Karpas-422 (cell line): ENCODE data around the gene OGDH. TPM values are rescaled to one million over a fixed set of nuclear protein-coding genes. Genes with fewer than 3 reads are reported as not detected.

Experiments used
- DNase-seq: peaks from one replicate; pipeline ENCODE4 v3.0.0-alpha.2; 2015
- H2AFZ ChIP-seq: fragments of 200-600 bp; sonication (generic); 2 replicates; pipeline ENCODE4 v1.6.1; 2014; ENCODE audit warnings: antibody characterized with exemption, low read length, mixed read lengths
- H3K27ac ChIP-seq: fragments of 200-600 bp; sonication (generic); 2 replicates; pipeline ENCODE4 v1.5.1; 2014; ENCODE audit warnings: mild to moderate bottlenecking, low read length, moderate library complexity
- H3K27me3 ChIP-seq: fragments of 200-600 bp; sonication (generic); 2 replicates; pipeline ENCODE4 v1.6.1; 2014; ENCODE audit warnings: low read length, mixed read lengths
- H3K36me3 ChIP-seq: fragments of 200-600 bp; sonication (generic); 2 replicates; pipeline ENCODE4 v1.6.1; 2014; ENCODE audit warnings: low read length, mixed read lengths; ENCODE audit not compliant: insufficient read depth
- H3K4me1 ChIP-seq: fragments of 200-600 bp; sonication (generic); 2 replicates; pipeline ENCODE4 v1.6.1; 2014; ENCODE audit warnings: mild to moderate bottlenecking, low read length, mixed read lengths
- H3K4me2 ChIP-seq: fragments of 200-600 bp; sonication (generic); 2 replicates; pipeline ENCODE4 v1.6.1; 2014; ENCODE audit warnings: low read length, low read depth, mild to moderate bottlenecking; ENCODE audit not compliant: poor library complexity, severe bottlenecking
- H3K4me3 ChIP-seq: fragments of 200-600 bp; sonication (generic); 2 replicates; pipeline ENCODE4 v1.5.1; 2014; ENCODE audit warnings: mild to moderate bottlenecking, antibody characterized with exemption, low read length, mixed read lengths
- H3K79me2 ChIP-seq: fragments of 200-600 bp; sonication (generic); 2 replicates; pipeline ENCODE4 v1.6.1; 2014; ENCODE audit warnings: mild to moderate bottlenecking, low read length, mixed read lengths
- H3K9ac ChIP-seq: fragments of 200-600 bp; sonication (generic); 2 replicates; pipeline ENCODE4 v1.6.0; 2014; ENCODE audit warnings: low read length
- H3K9me2 ChIP-seq: fragments of 200-600 bp; sonication (generic), shearing (Covaris generic); replicated peaks from 2 replicates; pipeline ENCODE4 v1.6.0; 2014; ENCODE audit warnings: mild to moderate bottlenecking, low read length, moderate library complexity; ENCODE audit not compliant: insufficient read depth
- H3K9me3 ChIP-seq: fragments of 300-700, 200-600 bp; sonication (generic); 2 replicates; pipeline ENCODE4 v1.6.1; 2014; ENCODE audit warnings: low read length, mixed read lengths
- H4K20me1 ChIP-seq: fragments of 200-600 bp; sonication (generic); 2 replicates; pipeline ENCODE4 v1.6.1; 2014; ENCODE audit warnings: mild to moderate bottlenecking, antibody characterized with exemption, low read length, low read depth; ENCODE audit not compliant: insufficient read depth
- total RNA-seq: library from RNA; depleted of rRNA; stranded (reverse); fragments of >200 nt; shearing (Covaris generic); gene quantifications from 2 replicates; pipeline ENCODE4 v1.2.3, GENCODE V29; 2014; ENCODE audit warnings: low replicate concordance; rRNA removed

The OGDH gene
- total RNA-seq, 1 experiment from 2014 or later, result 24.9 TPM

DNA sequence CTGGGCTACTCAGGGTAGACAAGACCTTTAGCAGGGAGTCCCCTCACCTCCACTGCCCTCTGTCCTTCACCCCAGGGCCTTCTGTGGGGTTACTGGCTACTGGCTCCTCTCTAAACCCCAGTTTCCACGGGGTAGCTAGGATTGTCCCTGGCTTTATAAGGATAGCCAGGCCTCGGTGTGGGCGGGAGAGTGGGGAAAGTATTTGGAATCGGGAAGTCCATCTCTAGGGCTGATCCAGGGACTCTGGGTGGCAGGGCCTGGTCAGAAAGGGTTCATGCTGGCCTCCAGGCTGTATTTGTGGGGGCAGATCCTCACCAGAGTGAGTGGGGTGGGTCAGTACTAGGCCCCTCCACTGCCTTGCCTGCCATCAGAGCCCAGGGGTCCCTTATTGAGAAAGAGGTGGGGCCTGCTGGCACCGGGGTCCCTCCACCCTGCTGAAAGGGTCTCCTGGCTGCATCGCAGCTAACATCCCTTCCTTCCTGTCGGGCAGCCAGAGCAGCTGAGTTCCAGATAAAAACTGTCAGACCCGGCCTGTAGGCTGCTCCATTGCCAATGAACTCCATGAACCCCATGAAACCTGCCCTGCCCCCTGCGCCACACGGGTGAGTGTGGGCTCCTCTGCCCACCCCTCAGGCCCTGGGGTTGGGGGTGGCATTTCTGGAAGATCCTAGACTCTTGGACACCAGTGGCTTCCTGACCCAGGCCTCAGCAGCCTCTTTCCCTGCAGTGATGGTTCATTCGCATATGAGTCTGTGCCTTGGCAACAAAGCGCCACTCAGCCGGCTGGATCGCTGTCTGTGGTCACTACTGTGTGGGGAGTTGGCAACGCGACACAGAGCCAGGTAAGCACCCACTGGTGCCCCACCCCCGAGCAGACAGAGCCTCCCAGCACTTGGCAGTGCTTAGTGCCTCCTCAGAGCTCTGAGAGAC lies 149.5 kb downstream of the OGDH start:
- Histone ChIP-seq H2AFZ (no peak overlapping the region), H3K9me2 (no peaks in the 10 kb centered on the region), H3K9me3 (no peaks in the 10 kb centered on the region), H3K27ac (no peak overlapping the region), H4K20me1 (peaks cover 3% of the 10 kb centered on the region; the same call in 1 of the 2 replicates), H3K36me3 (no peaks in the 10 kb centered on the region), H3K4me3 (no peak overlapping the region), H3K9ac (no peak overlapping the region), H3K27me3 (no peaks in the 10 kb centered on the region), H3K79me2 (peaks cover 46% of the 10 kb centered on the region), H3K4me2 (no peak overlapping the region), H3K4me1 (peaks cover 28% of the 10 kb centered on the region)
- no peak for DNase-seq

DNA sequence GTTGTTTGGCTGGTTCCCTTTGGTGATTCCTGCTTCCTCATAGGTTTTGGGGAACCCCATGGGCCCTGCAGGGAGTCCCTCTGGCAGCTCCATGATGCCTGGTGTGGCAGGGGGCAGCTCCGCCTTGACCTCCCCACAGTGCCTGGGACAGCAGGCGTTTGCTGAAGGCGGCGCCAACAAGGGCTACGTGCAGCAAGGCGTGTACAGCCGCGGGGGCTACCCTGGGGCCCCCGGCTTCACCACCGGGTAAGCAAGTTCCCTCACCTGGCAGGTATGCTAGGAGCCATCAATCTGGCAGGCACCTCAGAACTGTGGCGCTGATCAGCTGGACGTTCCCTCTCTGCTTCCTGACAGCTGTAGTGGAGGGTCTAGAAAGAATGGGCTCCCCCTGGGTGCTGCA lies 150.5 kb downstream of the OGDH start:
- Histone ChIP-seq H3K9me3 (no peaks in the 10 kb centered on the region), H3K27me3 (no peaks in the 10 kb centered on the region), H3K36me3 (no peaks in the 10 kb centered on the region), H3K4me1 (peaks cover 19% of the 10 kb centered on the region), H4K20me1 (no peaks in the 10 kb centered on the region), H3K27ac (no peak overlapping the region), H3K79me2 (peaks cover 37% of the 10 kb centered on the region), H3K9me2 (no peaks in the 10 kb centered on the region), H3K9ac (no peak overlapping the region), H3K4me3 (no peak overlapping the region), H3K4me2 (no peak overlapping the region), H2AFZ (no peak overlapping the region)
- DNase-seq, result no peak

DNA sequence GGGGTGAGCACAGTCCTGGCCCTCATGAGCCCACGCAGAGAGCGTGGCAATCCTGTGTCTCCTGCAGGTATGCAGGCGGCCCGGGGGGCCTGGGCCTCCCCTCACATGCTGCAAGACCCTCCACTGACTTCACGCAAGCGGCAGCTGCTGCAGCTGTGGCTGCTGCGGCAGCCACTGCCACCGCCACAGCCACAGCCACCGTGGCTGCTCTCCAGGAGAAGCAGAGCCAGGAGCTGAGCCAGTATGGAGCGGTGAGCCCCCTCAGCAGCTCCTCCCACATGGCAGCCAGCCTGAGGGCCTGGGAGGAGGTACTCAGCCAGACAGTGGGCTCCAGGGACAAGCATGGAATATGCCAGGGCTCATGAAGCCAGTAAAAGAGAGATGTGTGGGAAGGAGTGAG lies 150.9 kb downstream of the OGDH start:
- Histone ChIP-seq H3K4me2 (no peak overlapping the region), H3K9me3 (no peaks in the 10 kb centered on the region), H3K79me2 (peaks cover 33% of the 10 kb centered on the region), H4K20me1 (no peaks in the 10 kb centered on the region), H3K27ac (no peak overlapping the region), H3K4me3 (no peak overlapping the region), H3K9me2 (no peaks in the 10 kb centered on the region), H3K27me3 (no peaks in the 10 kb centered on the region), H2AFZ (no peak overlapping the region), H3K9ac (no peak overlapping the region), H3K4me1 (peaks cover 15% of the 10 kb centered on the region), H3K36me3 (no peaks in the 10 kb centered on the region)
- DNase-seq, result no peak

DNA sequence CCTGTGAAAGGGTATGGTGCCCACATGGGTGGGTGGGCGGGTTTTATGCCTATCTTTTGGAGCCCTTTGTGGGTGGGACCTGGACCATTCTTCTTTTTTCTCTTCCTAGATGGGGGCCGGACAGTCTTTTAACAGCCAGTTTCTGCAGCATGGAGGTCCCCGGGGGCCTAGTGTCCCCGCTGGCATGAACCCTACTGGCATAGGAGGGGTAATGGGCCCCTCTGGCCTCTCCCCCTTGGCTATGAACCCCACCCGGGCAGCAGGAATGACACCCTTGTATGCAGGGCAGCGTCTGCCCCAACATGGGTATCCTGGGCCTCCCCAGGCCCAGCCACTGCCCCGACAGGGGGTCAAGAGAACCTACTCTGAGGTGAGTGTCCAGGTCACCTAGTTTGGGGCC lies 151.3 kb downstream of the OGDH start:
- peaks cover 29% of the 10 kb centered on the region for H3K79me2 ChIP-seq

More for the DNA sequence above, 151.3 kb downstream of the OGDH start:
- Histone ChIP-seq H3K9me3 (no peaks in the 10 kb centered on the region), H2AFZ (no peak overlapping the region), H3K27me3 (no peaks in the 10 kb centered on the region), H3K27ac (no peak overlapping the region), H4K20me1 (no peaks in the 10 kb centered on the region), H3K9me2 (no peaks in the 10 kb centered on the region), H3K4me2 (no peak overlapping the region), H3K4me1 (peaks cover 11% of the 10 kb centered on the region), H3K9ac (no peak overlapping the region), H3K4me3 (no peak overlapping the region), H3K36me3 (no peaks in the 10 kb centered on the region)
- DNase-seq, result no peak

Other genes with a start within 250 kb of the OGDH start
- gene NUDCD3, start 116.0 kb upstream of the OGDH start, total RNA-seq, result 56.1 and 84.1 TPM in 2 replicates
- gene NPC1L1, start 65.3 kb upstream of the OGDH start, total RNA-seq, result not detected in 2 replicates
- 66.8 and 73.3 TPM in 2 replicates for gene DDX56, start 32.7 kb upstream of the OGDH start, total RNA-seq
- gene TMED4, start 24.4 kb upstream of the OGDH start, total RNA-seq, result 62.0 and 66.2 TPM in 2 replicates
- 16.2 and 19.9 TPM in 2 replicates for gene ZMIZ2, start 142.2 kb downstream of the OGDH start, total RNA-seq
- gene PPIA, start 190.1 kb downstream of the OGDH start, total RNA-seq, result 2,370 and 3,564 TPM in 2 replicates
- gene H2AZ2, start 241.5 kb downstream of the OGDH start, total RNA-seq, result 188 and 202 TPM in 2 replicates